Esophagus squamous epithelium (tissue), 4 donors: ENCODE results near the gene CCR5.

Experiments used
- POLR2A ChIP-seq, 4 donors: fragments of 450-650 bp; IDR thresholded peaks; one replicate each; pipeline ENCODE4 v1.6.1; 2017; ENCODE audit warnings: antibody characterized with exemption in 4 of 4, mild to moderate bottlenecking in 4 of 4, moderate library complexity in 3 of 4
- TF ChIP-seq, protein P1 (sequence below), 6 experiments: fragments of 450-650 bp in 4 of 6; fragments of 200-600 bp in 2 of 6; sonication (generic) in 2 of 6; IDR thresholded peaks; one replicate each; pipeline ENCODE4 v1.5.1; 2016 to 2019; ENCODE audit warnings: antibody characterized with exemption in 6 of 6, mild to moderate bottlenecking in 4 of 6, moderate library complexity in 4 of 6

DNA sequence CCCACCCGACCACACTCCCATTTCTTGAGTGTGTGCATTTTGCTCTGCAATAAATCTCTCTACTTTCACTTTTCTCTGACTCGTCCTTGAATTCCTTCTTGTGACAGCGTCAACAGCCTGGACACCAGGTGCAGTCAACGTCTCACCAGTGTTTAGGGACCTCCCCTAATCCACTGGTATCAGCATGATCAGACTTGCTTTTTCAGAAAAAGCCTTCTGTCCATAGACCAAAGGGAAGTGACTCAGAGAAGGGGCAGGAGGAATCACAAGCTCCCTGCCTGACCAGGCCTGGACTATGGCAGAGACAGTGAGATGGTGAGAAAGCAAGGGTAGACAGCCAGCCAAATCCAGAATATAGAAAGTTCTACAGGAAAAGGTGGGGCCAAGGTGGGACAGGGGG lies 15.5 kb downstream of the CCR5 start:
- TF ChIP-seq, protein P1, sequence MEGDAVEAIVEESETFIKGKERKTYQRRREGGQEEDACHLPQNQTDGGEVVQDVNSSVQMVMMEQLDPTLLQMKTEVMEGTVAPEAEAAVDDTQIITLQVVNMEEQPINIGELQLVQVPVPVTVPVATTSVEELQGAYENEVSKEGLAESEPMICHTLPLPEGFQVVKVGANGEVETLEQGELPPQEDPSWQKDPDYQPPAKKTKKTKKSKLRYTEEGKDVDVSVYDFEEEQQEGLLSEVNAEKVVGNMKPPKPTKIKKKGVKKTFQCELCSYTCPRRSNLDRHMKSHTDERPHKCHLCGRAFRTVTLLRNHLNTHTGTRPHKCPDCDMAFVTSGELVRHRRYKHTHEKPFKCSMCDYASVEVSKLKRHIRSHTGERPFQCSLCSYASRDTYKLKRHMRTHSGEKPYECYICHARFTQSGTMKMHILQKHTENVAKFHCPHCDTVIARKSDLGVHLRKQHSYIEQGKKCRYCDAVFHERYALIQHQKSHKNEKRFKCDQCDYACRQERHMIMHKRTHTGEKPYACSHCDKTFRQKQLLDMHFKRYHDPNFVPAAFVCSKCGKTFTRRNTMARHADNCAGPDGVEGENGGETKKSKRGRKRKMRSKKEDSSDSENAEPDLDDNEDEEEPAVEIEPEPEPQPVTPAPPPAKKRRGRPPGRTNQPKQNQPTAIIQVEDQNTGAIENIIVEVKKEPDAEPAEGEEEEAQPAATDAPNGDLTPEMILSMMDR (IDR thresholded peaks at IDR 0.05), result no peak
- no peak for TF ChIP-seq POLR2A (IDR thresholded peaks at IDR 0.05)
